Measurements from ENCODE around the gene SORCS1. TPM values are rescaled to one million over a fixed set of nuclear protein-coding genes. Genes with fewer than 3 reads are reported as not detected.

The SORCS1 gene
- total RNA-seq, 1 experiment from 2014 or later, result not detected

- intact Hi-C loops (cut with micrococcal nuclease; ENCODE audit: unreplicated experiment), result no loop called here
- Histone ChIP-seq H3K79me2 (ENCODE audit: low read depth) (no peaks in the 10 kb centered on the region), H3K9me3 (ENCODE audit: insufficient read depth, low read depth) (no peaks in the 10 kb centered on the region)
These were observed 239.3 kb downstream of the SORCS1 start for GRCh38 chr10:106925191-106925590.

GRCh38 chr10:106920538-106920937 lies 244.0 kb downstream of the SORCS1 start:
- Histone ChIP-seq H3K27me3 (ENCODE audit: insufficient read depth, low read depth) (no peaks in the 10 kb centered on the region), H3K79me2 (ENCODE audit: low read depth) (no peaks in the 10 kb centered on the region), H3K4me3 (no peak overlapping the region), H2AFZ (no peak overlapping the region), H3K4me1 (replicated peaks; ENCODE audit: insufficient read depth) (no peaks in the 10 kb centered on the region), H4K20me1 (ENCODE audit: insufficient read depth) (no peaks in the 10 kb centered on the region), H3K9me3 (ENCODE audit: insufficient read depth, low read depth) (no peaks in the 10 kb centered on the region), H3K4me2 (no peak overlapping the region), H3K36me3 (ENCODE audit: low read depth) (no peaks in the 10 kb centered on the region), H3K9me2 (ENCODE audit: insufficient read depth) (no peaks in the 10 kb centered on the region), H3F3A (ENCODE audit: insufficient read depth, low read depth) (no peaks in the 10 kb centered on the region), H3K27ac (no peak overlapping the region)
- intact Hi-C loops (cut with micrococcal nuclease; ENCODE audit: unreplicated experiment), result no loop called here
- TF ChIP-seq EZH2 (IDR thresholded peaks at IDR 0.05; ENCODE audit: low read depth), result no peak
- TF ChIP-seq CTCF (conservative IDR thresholded peaks at IDR 0.05), result no peak
- no TSS peak for BruUV-seq (replicated peaks)
- CTCF ChIA-PET, result no interaction called here
- POLR2A ChIA-PET (ENCODE audit: unreplicated experiment), result no interaction called here
- DNase-seq, result no peak

More at GRCh38 chr10:106925191-106925590, 239.3 kb downstream of the SORCS1 start:
- no peak overlapping the region for H3K4me2 ChIP-seq
- no peak overlapping the region for H3K4me3 ChIP-seq
- no peaks in the 10 kb centered on the region for H3F3A ChIP-seq (ENCODE audit: insufficient read depth, low read depth)
- no peaks in the 10 kb centered on the region for H3K27me3 ChIP-seq (ENCODE audit: insufficient read depth, low read depth)
- BruUV-seq (replicated peaks), result no TSS peak
- no peaks in the 10 kb centered on the region for H3K4me1 ChIP-seq (replicated peaks; ENCODE audit: insufficient read depth)
- no peak overlapping the region for H3K27ac ChIP-seq
- POLR2A ChIA-PET (ENCODE audit: unreplicated experiment), result no interaction called here
- H3K9me2 ChIP-seq (ENCODE audit: insufficient read depth), result no peaks in the 10 kb centered on the region
- H4K20me1 ChIP-seq (ENCODE audit: insufficient read depth), result no peaks in the 10 kb centered on the region
- CTCF ChIA-PET, result no interaction called here
- H2AFZ ChIP-seq, result no peak overlapping the region
- no peaks in the 10 kb centered on the region for H3K36me3 ChIP-seq (ENCODE audit: low read depth)
- no peak for TF ChIP-seq CTCF (conservative IDR thresholded peaks at IDR 0.05)
- TF ChIP-seq EZH2 (IDR thresholded peaks at IDR 0.05; ENCODE audit: low read depth), result no peak
- no peak for DNase-seq

- POLR2A ChIA-PET (ENCODE audit: unreplicated experiment), result no interaction called here
- H3K79me2 ChIP-seq (ENCODE audit: low read depth), result no peaks in the 10 kb centered on the region
- no peaks in the 10 kb centered on the region for H4K20me1 ChIP-seq (ENCODE audit: insufficient read depth)
- H3F3A ChIP-seq (ENCODE audit: insufficient read depth, low read depth), result no peaks in the 10 kb centered on the region
- CTCF ChIA-PET, result no interaction called here
- H3K27ac ChIP-seq, result no peak overlapping the region
- TF ChIP-seq EZH2 (IDR thresholded peaks at IDR 0.05; ENCODE audit: low read depth) (no peak), CTCF (conservative IDR thresholded peaks at IDR 0.05) (no peak)
- intact Hi-C loops (cut with micrococcal nuclease; ENCODE audit: unreplicated experiment), result no loop called here
- H3K4me2 ChIP-seq, result no peak overlapping the region
- H3K9me2 ChIP-seq (ENCODE audit: insufficient read depth), result no peaks in the 10 kb centered on the region
- no peaks in the 10 kb centered on the region for H3K36me3 ChIP-seq (ENCODE audit: low read depth)
- DNase-seq, result no peak
- no peak overlapping the region for H3K4me3 ChIP-seq
- H2AFZ ChIP-seq, result no peak overlapping the region
- no peaks in the 10 kb centered on the region for H3K27me3 ChIP-seq (ENCODE audit: insufficient read depth, low read depth)
- H3K4me1 ChIP-seq (replicated peaks; ENCODE audit: insufficient read depth), result no peaks in the 10 kb centered on the region
- no TSS peak for BruUV-seq (replicated peaks)
- no peaks in the 10 kb centered on the region for H3K9me3 ChIP-seq (ENCODE audit: insufficient read depth, low read depth)
These were observed 244.6 kb downstream of the SORCS1 start for GRCh38 chr10:106919871-106920282.

Data from PC-9 (cell line).